Bronchial epithelial cell (primary cell): ENCODE results near the gene FOXO3. TPM values are rescaled to one million over a fixed set of nuclear protein-coding genes. Genes with fewer than 3 reads are reported as not detected.

Experiments used
- DNase-seq: peaks from one replicate; pipeline ENCODE4 v3.0.0-alpha.2; 2010; ENCODE audit warnings: low read depth
- FAIRE-seq: peaks from 2 replicates; lab custom pipeline; 2011; peaks lifted over from hg19 to GRCh38; lab: Jason Lieb, UNC
- H3K27me3 ChIP-seq: 2 replicates; pipeline ENCODE4 v1.5.1; 2011; ENCODE audit warnings: low read length; ENCODE audit not compliant: control insufficient read depth, insufficient read depth
- H3K36me3 ChIP-seq: 2 replicates; pipeline ENCODE4 v1.5.1; 2011; ENCODE audit warnings: low read length; ENCODE audit not compliant: control insufficient read depth, insufficient read depth
- H3K4me3 ChIP-seq: 2 replicates; pipeline ENCODE4 v1.5.1; 2011; ENCODE audit warnings: mild to moderate bottlenecking, low read depth, low read length, control low read depth
- total RNA-seq: library from RNA; depleted of rRNA; stranded (reverse); fragments of >200 nt; gene quantifications from 2 replicates; pipeline ENCODE4 v1.2.1, GENCODE V29; 2014
- TF ChIP-seq, protein P1 (sequence below): IDR thresholded peaks from 2 replicates; pipeline ENCODE4 v1.5.1; 2011; ENCODE audit warnings: mild to moderate bottlenecking, moderate library complexity, low read length, control low read depth, inconsistent platforms; ENCODE audit not compliant: insufficient read depth, severe bottlenecking

The FOXO3 gene
- total RNA-seq, 1 donor from 2014 or later, result 28.7 TPM

GRCh38 chr6:108711071-108711470, 150.4 kb downstream of the FOXO3 start:
- DNase-seq (no peak), FAIRE-seq (no peak)
- peaks cover 1% of the 10 kb centered on the region for H3K27me3 ChIP-seq
- TF ChIP-seq, protein P1, sequence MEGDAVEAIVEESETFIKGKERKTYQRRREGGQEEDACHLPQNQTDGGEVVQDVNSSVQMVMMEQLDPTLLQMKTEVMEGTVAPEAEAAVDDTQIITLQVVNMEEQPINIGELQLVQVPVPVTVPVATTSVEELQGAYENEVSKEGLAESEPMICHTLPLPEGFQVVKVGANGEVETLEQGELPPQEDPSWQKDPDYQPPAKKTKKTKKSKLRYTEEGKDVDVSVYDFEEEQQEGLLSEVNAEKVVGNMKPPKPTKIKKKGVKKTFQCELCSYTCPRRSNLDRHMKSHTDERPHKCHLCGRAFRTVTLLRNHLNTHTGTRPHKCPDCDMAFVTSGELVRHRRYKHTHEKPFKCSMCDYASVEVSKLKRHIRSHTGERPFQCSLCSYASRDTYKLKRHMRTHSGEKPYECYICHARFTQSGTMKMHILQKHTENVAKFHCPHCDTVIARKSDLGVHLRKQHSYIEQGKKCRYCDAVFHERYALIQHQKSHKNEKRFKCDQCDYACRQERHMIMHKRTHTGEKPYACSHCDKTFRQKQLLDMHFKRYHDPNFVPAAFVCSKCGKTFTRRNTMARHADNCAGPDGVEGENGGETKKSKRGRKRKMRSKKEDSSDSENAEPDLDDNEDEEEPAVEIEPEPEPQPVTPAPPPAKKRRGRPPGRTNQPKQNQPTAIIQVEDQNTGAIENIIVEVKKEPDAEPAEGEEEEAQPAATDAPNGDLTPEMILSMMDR, result no peak
- H3K36me3 ChIP-seq, result no peaks in the 10 kb centered on the region
- H3K4me3 ChIP-seq, result no peak overlapping the region

DNA sequence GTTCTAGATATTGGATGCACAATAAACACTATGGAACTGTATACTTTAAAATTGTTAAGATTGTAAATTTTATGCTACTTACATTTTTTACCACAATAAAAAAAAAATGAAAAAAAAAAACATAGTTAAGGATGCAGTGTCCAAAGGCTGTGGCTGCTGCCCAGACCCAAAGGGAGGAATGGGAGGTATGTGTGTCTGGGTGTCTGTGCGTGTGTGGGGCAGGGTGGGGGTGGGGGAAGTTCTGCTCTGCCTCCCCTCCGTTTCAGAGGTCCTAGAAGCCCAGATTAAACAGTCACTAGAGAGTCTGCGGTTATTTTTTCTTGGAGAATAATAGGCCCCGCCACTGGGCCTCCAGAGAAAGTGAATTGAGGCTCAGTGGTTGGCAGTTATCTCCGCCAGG, 151.1 kb downstream of the FOXO3 start:
- FAIRE-seq (no peak), DNase-seq (no peak)
- TF ChIP-seq, protein P1, result no peak
- Histone ChIP-seq H3K27me3 (peaks cover 1% of the 10 kb centered on the region), H3K4me3 (no peak overlapping the region), H3K36me3 (no peaks in the 10 kb centered on the region)

DNA sequence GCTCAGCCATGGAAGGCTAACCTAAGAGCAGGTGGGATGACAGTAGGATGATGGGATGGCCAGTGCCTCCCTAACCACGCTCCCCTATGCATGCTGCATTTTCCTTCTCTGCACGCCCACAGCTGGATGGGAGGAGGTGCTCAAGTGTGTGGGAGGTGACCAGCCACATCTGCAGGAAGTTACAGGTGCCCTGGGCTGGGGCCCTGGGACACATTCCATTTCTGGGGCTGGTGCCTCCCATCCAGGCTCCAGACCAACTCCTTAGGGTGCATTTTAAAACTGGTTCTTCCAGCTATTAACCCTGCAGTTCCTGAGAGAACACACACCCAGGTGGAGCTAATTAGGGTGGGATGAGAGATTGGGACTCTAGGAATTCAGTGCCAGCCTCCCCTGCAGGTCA, 152.2 kb downstream of the FOXO3 start:
- TF ChIP-seq, protein P1, result no peak
- peaks cover 1% of the 10 kb centered on the region for H3K27me3 ChIP-seq
- no peak overlapping the region for H3K4me3 ChIP-seq
- DNase-seq, result no peak
- no peaks in the 10 kb centered on the region for H3K36me3 ChIP-seq
- FAIRE-seq, result peak; percentile 52

DNA sequence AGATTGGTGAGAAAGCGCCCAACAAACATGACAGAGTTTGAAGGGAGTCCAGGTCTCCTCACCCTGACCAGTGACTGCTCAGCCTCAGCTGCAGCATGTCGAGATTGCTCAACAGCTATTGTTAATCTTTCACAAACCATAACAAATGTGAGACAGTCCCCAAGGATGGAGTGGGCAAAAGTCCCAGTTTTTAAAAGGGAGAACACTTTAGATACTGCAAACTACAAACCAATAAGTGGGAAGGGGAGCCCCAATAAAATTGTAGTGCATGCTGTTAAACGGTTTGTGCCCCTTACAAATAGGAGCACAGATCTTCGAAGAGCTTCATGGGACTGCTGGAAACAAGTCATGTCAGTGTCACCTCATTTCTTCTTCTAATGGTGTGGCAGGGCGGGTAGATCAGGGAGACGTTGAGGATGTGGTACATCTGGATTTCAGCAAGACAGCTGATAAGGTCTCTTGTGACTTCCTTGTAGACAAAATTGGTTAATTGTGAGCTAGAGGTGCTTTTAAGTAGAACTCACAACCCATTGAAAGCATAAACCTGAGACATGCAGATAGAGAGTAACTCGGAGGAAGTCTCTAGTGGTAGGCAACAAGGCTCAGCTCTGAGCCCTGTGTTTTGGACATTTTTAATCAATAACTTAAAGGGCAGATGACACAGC, 153.5 kb downstream of the FOXO3 start:
- Histone ChIP-seq H3K4me3 (no peak overlapping the region), H3K36me3 (no peaks in the 10 kb centered on the region), H3K27me3 (peaks cover 1% of the 10 kb centered on the region)
- no peak for FAIRE-seq
- TF ChIP-seq, protein P1, result no peak
- DNase-seq, result peak; percentile 33

DNA sequence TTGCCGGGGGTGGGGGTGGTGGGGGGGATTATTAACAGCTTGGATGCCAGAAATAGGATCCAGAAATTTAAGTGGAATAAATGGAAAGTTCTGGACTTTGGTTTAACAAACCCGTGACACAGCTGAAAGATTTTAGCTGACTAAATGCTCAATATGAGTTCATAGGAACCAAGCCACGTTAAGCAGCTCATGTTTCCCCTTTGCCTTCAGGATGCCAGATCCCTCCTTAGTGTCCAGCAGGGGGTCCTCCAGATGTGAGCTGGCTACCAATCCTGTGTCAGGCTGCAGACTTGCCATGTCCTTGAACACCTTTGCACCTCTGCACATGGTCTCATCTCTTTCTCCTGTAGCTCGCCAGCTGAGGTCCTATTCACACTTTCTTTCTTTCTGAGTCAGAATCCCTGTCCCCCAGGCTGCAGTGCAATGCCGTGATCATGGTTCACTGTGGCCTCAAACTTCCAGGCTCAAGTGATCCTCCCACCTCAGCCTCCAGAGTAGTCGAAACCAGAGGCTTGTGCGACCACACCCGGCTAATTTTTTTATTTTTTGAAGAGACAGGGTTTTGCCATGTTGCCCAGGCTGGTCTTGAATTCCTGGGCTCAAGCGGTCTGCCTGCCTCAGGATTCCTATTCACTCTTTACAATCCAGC, 154.2 kb downstream of the FOXO3 start:
- no peaks in the 10 kb centered on the region for H3K36me3 ChIP-seq
- peak; percentile 73 for FAIRE-seq

More for the DNA sequence above, 154.2 kb downstream of the FOXO3 start:
- H3K4me3 ChIP-seq, result no peak overlapping the region
- TF ChIP-seq, protein P1, result no peak
- H3K27me3 ChIP-seq, result peaks cover 1% of the 10 kb centered on the region
- no peak for DNase-seq
